Right lobe of liver (tissue), 4 donors: ENCODE data around the gene NLGN1.

Experiments used
- CTCF ChIP-seq, 4 donors: fragments of 200-600 bp in 3 of 4; fragments of 450-650 bp in 1 of 4; IDR thresholded peaks; one replicate each; pipeline versions ENCODE4 v1.5.1 to v1.8.0; 2016 to 2022; ENCODE audit warnings: antibody characterized with exemption in 4 of 4, mild to moderate bottlenecking in 2 of 4
- POLR2A ChIP-seq: fragments of 450-650 bp; IDR thresholded peaks from one replicate; pipeline ENCODE4 v1.6.1; 2017; ENCODE audit warnings: antibody characterized with exemption, mild to moderate bottlenecking
- donor health status: DM: no; HTN: no; CAD: no.
- donor health status: DM: no; HTN: no; CAD: no.
- donor health status: DM: no; HTN: yes; CAD: no.

GRCh38 chr3:173719585-173719984 is 322.0 kb downstream of the NLGN1 start:
- TF ChIP-seq POLR2A (no peak), CTCF (IDR thresholded peaks at IDR 0.05) (no peak)
